H1 (cell line): ENCODE data around the gene ANKIB1. TPM values are rescaled to one million over a fixed set of nuclear protein-coding genes. Genes with fewer than 3 reads are reported as not detected.
A peak's percentile ranks its signal among the peaks of the same experiment; 100 is the strongest.

Experiments used
- CTCF ChIA-PET: fragments of 300-600 bp; sonication (Branson Sonifier 250); formaldehyde crosslinking; loops from one replicate; lab custom pipeline; 2021; ENCODE audit not compliant: partially characterized antibody; lab: Charles Lee
- POLR2A ChIA-PET: fragments of 300-600 bp; sonication (Branson Sonifier 250); formaldehyde crosslinking; loops from one replicate; lab custom pipeline; 2021; ENCODE audit warnings: inconsistent platforms; ENCODE audit not compliant: partially characterized antibody; lab: Charles Lee
- DNase-seq, 2 experiments: peaks; one replicate each; pipeline versions ENCODE4 v3.0.0 to v3.0.0-alpha.2; 2010 to 2022; ENCODE audit warnings: low spot score in 2 of 2, low read depth in 1 of 2, mixed read lengths in 1 of 2
- FAIRE-seq: peaks from 2 replicates; lab custom pipeline; 2011; peaks lifted over from hg19 to GRCh38; lab: Jason Lieb, UNC
- H2AFZ ChIP-seq: 2 replicates; pipeline ENCODE4 v1.8.1; 2012; ENCODE audit warnings: low read length, inconsistent platforms
- H2AK5ac ChIP-seq: 2 replicates; pipeline ENCODE4 v1.6.1; 2013; ENCODE audit warnings: low read depth, low read length
- H2BK120ac ChIP-seq: replicated peaks from 2 replicates; pipeline ENCODE3; 2013; ENCODE audit warnings: low read depth, low read length, inconsistent platforms
- H2BK12ac ChIP-seq: 2 replicates; pipeline ENCODE4 v1.6.1; 2013; ENCODE audit warnings: low read depth, low read length
- H2BK15ac ChIP-seq: 2 replicates; pipeline ENCODE4 v1.6.1; 2013; ENCODE audit warnings: low read length
- H2BK20ac ChIP-seq: 2 replicates; pipeline ENCODE4 v1.6.1; 2013; ENCODE audit warnings: low read length
- H2BK5ac ChIP-seq: 2 replicates; pipeline ENCODE4 v1.6.1; 2013; ENCODE audit warnings: low read depth, low read length
- H3K14ac ChIP-seq: 2 replicates; pipeline ENCODE4 v1.6.1; 2013; ENCODE audit warnings: inconsistent platforms; ENCODE audit not compliant: insufficient read length
- H3K18ac ChIP-seq: 2 replicates; pipeline ENCODE4 v1.6.1; 2013; ENCODE audit warnings: low read length; ENCODE audit errors: extremely low read depth
- H3K23ac ChIP-seq: 2 replicates; pipeline ENCODE4 v1.6.1; 2013; ENCODE audit warnings: inconsistent platforms; ENCODE audit not compliant: insufficient read length
- H3K23me2 ChIP-seq: 2 replicates; pipeline ENCODE4 v1.6.1; 2013; ENCODE audit warnings: low read depth, low read length
- H3K27ac ChIP-seq: 2 replicates; pipeline ENCODE4 v1.6.1; 2011; ENCODE audit warnings: low read depth, low read length, inconsistent platforms
- H3K27me3 ChIP-seq, 4 experiments: replicated peaks in 1 of 4; 1 replicate in 1 of 4; 2 replicates in 3 of 4; pipeline versions ENCODE4 v1.6.1 to v1.8.1; 2011 to 2013; ENCODE audit warnings: low read length in 3 of 4, mild to moderate bottlenecking in 3 of 4, inconsistent platforms in 2 of 4, mixed read lengths in 2 of 4, moderate library complexity in 1 of 4; ENCODE audit not compliant: control insufficient read depth in 3 of 4, insufficient read depth in 3 of 4; ENCODE audit errors: extremely low read depth in 1 of 4
- H3K36me3 ChIP-seq, 4 experiments: 2 replicates each; pipeline versions ENCODE4 v1.6.1 to v1.8.1; 2011 to 2013; ENCODE audit warnings: mild to moderate bottlenecking in 4 of 4, low read length in 3 of 4, moderate library complexity in 2 of 4, control low read depth in 1 of 4, inconsistent platforms in 1 of 4; ENCODE audit not compliant: insufficient read depth in 4 of 4, control insufficient read depth in 2 of 4
- H3K4ac ChIP-seq: replicated peaks from 2 replicates; pipeline ENCODE3; 2013; ENCODE audit warnings: low read length, low read depth, mixed read lengths, inconsistent platforms; ENCODE audit not compliant: insufficient read length
- H3K4me1 ChIP-seq, 4 experiments: replicated peaks in 1 of 4; 1 replicate in 1 of 4; 2 replicates in 3 of 4; pipeline versions ENCODE4 v1.6.1 to v1.8.1; 2011 to 2013; ENCODE audit warnings: low read length in 3 of 4, inconsistent platforms in 2 of 4, mixed read lengths in 1 of 4; ENCODE audit not compliant: insufficient read depth in 4 of 4, control insufficient read depth in 3 of 4
- H3K4me2 ChIP-seq, 2 experiments: 2 replicates each; pipeline versions ENCODE4 v1.6.1 to v1.8.1; 2011 to 2013; ENCODE audit warnings: low read depth in 2 of 2, low read length in 2 of 2, control low read depth in 1 of 2, inconsistent platforms in 1 of 2, mild to moderate bottlenecking in 1 of 2; ENCODE audit not compliant: insufficient read depth in 1 of 2
- H3K4me3 ChIP-seq, 4 experiments: fragments of 200-600, 300-600 bp in 1 of 4; sonication (generic), shearing (Covaris generic), sonication (Bioruptor Twin) in 1 of 4; 2 replicates each; pipeline versions ENCODE4 v1.5.1 to v1.8.1; 2011 to 2016; ENCODE audit warnings: low read length in 4 of 4, low read depth in 3 of 4, control low read depth in 2 of 4, inconsistent platforms in 2 of 4, mild to moderate bottlenecking in 2 of 4, mixed read lengths in 1 of 4, moderate library complexity in 1 of 4; ENCODE audit not compliant: insufficient read depth in 2 of 4; ENCODE audit errors: extremely low read depth in 1 of 4
- H3K56ac ChIP-seq: replicated peaks from 2 replicates; pipeline ENCODE3; 2013; ENCODE audit warnings: low read depth, mild to moderate bottlenecking, mixed read lengths, low read length, inconsistent platforms; ENCODE audit not compliant: insufficient read length
- H3K79me1 ChIP-seq: 2 replicates; pipeline ENCODE4 v1.6.1; 2013; ENCODE audit warnings: low read depth, low read length, control low read depth
- H3K79me2 ChIP-seq, 2 experiments: 2 replicates each; pipeline versions ENCODE4 v1.6.1 to v1.8.1; 2012 to 2013; ENCODE audit warnings: low read length in 2 of 2, mild to moderate bottlenecking in 2 of 2, inconsistent platforms in 1 of 2; ENCODE audit not compliant: insufficient read depth in 2 of 2, control insufficient read depth in 1 of 2
- H3K9ac ChIP-seq, 4 experiments: replicated peaks in 1 of 4; 1 replicate in 1 of 4; 2 replicates in 3 of 4; pipeline versions ENCODE4 v1.6.1 to v1.8.1; 2011 to 2013; ENCODE audit warnings: low read depth in 3 of 4, low read length in 3 of 4, control low read depth in 2 of 4, mild to moderate bottlenecking in 2 of 4, moderate library complexity in 2 of 4, inconsistent platforms in 1 of 4; ENCODE audit errors: extremely low read depth in 1 of 4
- H3K9me3 ChIP-seq, 2 experiments: 2 replicates each; pipeline versions ENCODE4 v1.6.1 to v1.8.1; 2012 to 2013; ENCODE audit warnings: mild to moderate bottlenecking in 2 of 2, moderate library complexity in 2 of 2, control low read depth in 1 of 2, inconsistent platforms in 1 of 2, low read depth in 1 of 2, low read length in 1 of 2, mixed read lengths in 1 of 2; ENCODE audit not compliant: insufficient read depth in 2 of 2
- H4K20me1 ChIP-seq, 2 experiments: replicated peaks in 1 of 2; 2 replicates each; pipeline versions ENCODE3 to v1.8.1; 2011 to 2013; ENCODE audit warnings: inconsistent platforms in 2 of 2, low read length in 2 of 2, mild to moderate bottlenecking in 1 of 2; ENCODE audit not compliant: insufficient read depth in 2 of 2, control insufficient read depth in 1 of 2
- H4K5ac ChIP-seq: 2 replicates; pipeline ENCODE4 v1.6.1; 2013; ENCODE audit warnings: low read length, low read depth, mixed read lengths, inconsistent platforms; ENCODE audit not compliant: insufficient read length
- H4K8ac ChIP-seq: 2 replicates; pipeline ENCODE4 v1.8.0; 2013; ENCODE audit warnings: mild to moderate bottlenecking, moderate library complexity, low read length, inconsistent platforms; ENCODE audit not compliant: insufficient read depth; ENCODE audit errors: extremely low read depth
- H4K91ac ChIP-seq: replicated peaks from 2 replicates; pipeline ENCODE3; 2013; ENCODE audit warnings: low read length, mixed read lengths, inconsistent platforms; ENCODE audit not compliant: insufficient read length
- CEBPB ChIP-seq: IDR thresholded peaks from 2 replicates; pipeline ENCODE4 v1.6.1; 2012; ENCODE audit warnings: low read depth, low read length
- CTCF ChIP-seq, 3 experiments: IDR thresholded peaks; 1 replicate in 2 of 3; 2 replicates in 1 of 3; pipeline versions ENCODE4 v1.5.1 to v1.6.1; 2011; ENCODE audit warnings: low read length in 3 of 3, mild to moderate bottlenecking in 3 of 3, inconsistent platforms in 2 of 3, low read depth in 1 of 3, moderate library complexity in 1 of 3; ENCODE audit not compliant: insufficient read depth in 1 of 3; ENCODE audit errors: control extremely low read depth in 1 of 3
- EZH2 ChIP-seq: fragments of 200-600 bp; sonication (generic); IDR thresholded peaks from 2 replicates; pipeline ENCODE4 v1.7.1; 2012; ENCODE audit warnings: low read depth, mild to moderate bottlenecking, moderate library complexity, low read length, inconsistent platforms; ENCODE audit not compliant: severe bottlenecking
- POLR2A ChIP-seq, 2 experiments: IDR thresholded peaks; 1 replicate in 1 of 2; 2 replicates in 1 of 2; pipeline ENCODE4 v1.6.1; 2011; ENCODE audit warnings: low read depth in 2 of 2, low read length in 2 of 2, mild to moderate bottlenecking in 2 of 2; ENCODE audit errors: control extremely low read depth in 1 of 2
- RAD21 ChIP-seq, 2 experiments: IDR thresholded peaks in 1 of 2; conservative IDR thresholded peaks in 1 of 2; 2 replicates each; pipeline ENCODE4 v1.6.1; 2011; ENCODE audit warnings: low read depth in 2 of 2, low read length in 2 of 2, improper control_type of control experiment in 1 of 2, inconsistent platforms in 1 of 2, mild to moderate bottlenecking in 1 of 2, moderate library complexity in 1 of 2
- SRF ChIP-seq: IDR thresholded peaks from 2 replicates; pipeline ENCODE4 v1.6.1; 2011; ENCODE audit warnings: mild to moderate bottlenecking, low read depth, low read length, moderate library complexity
- WGBS, 2 experiments: shearing (Covaris generic) in 1 of 2; methylation state at CpG; one replicate each; pipeline versions ENCODE4 v1.1.6 to v1.1.7; 2013 to 2015; ENCODE audit warnings: low lambda C conversion rate in 2 of 2, mixed read lengths in 2 of 2, inconsistent platforms in 1 of 2, low coverage in 1 of 2, missing lambda C conversion rate in 1 of 2; ENCODE audit not compliant: insufficient replicate concordance in 2 of 2, insufficient coverage in 1 of 2, insufficient read length in 1 of 2; ENCODE audit errors: extremely low coverage in 1 of 2, missing lambda C conversion rate in 1 of 2; 5-methylcytosine and 5-hydroxymethylcytosine counted together
- polyA plus RNA-seq, 7 experiments: library from polyadenylated mRNA; depleted of rRNA in 3 of 7; stranded (reverse) in 5 of 7; unstranded in 2 of 7; fragments of >200 nt in 5 of 7; fragments of 200-250 nt in 2 of 7; gene quantifications; 1 replicate in 5 of 7; 2 replicates in 1 of 7; 4 replicates in 1 of 7; pipeline versions ENCODE4 v1.2.1 to v1.2.3, GENCODE V29; 2011 to 2013; ENCODE audit warnings: missing spikeins in 2 of 7, mixed read lengths in 2 of 7
- total RNA-seq: library from RNA; stranded (reverse); fragmentation: NEBNext Ultra II Directional; extraction: Animal tissue kit (Norgen Biotek cat#: 25700); gene quantifications from 2 replicates; pipeline ENCODE4 v1.2.1, GENCODE V29; 2021

Gene ANKIB1
- total and polyA plus RNA-seq, 2 of the 8 experiments (the other 6 are each of a cell fraction or from before 2014, with no cell fraction given), result 19.2 to 43.0 TPM

GRCh38 chr7:92205987-92206386 is 39.8 kb upstream of the ANKIB1 start:
- TF ChIP-seq RAD21 (IDR thresholded peaks at IDR 0.05 in 1 of 2, conservative IDR thresholded peaks at IDR 0.05 in 1 of 2; ENCODE audit: low read depth in 2 of 2, low read length in 2 of 2) (peak in 1 of 2 experiments; percentile 23; a peak in 1 of 4 replicates), CEBPB (no peak), POLR2A (IDR thresholded peaks at IDR 0.05; ENCODE audit: control extremely low read depth in 1 of 2, low read depth in 2 of 2, low read length in 2 of 2) (no peak), CTCF (IDR thresholded peaks at IDR 0.05; ENCODE audit: control extremely low read depth in 1 of 3, insufficient read depth in 1 of 3, low read depth in 1 of 3, low read length in 3 of 3) (peak in 2 of 3 experiments; percentile 21 to 28; a peak in 2 of 4 replicates), EZH2 (no peak), SRF (no peak)
- TF ChIP-seq, all 59 proteins: peak for 2
- Histone ChIP-seq H3K14ac (no peak overlapping the region), H2AK5ac (no peak overlapping the region), H3K56ac (no peak overlapping the region), H3K23me2 (no peaks in the 10 kb centered on the region), H2BK120ac (no peak overlapping the region), H3K79me2 (no peaks in the 10 kb centered on the region), H4K8ac (no peak overlapping the region), H4K20me1 (no peaks in the 10 kb centered on the region), H3K4me1 (no peaks in the 10 kb centered on the region), H2BK12ac (no peak overlapping the region), H3K79me1 (no peaks in the 10 kb centered on the region), H2BK5ac (no peak overlapping the region), H2BK15ac (no peak overlapping the region), H3K4me3 (no peak overlapping the region), H3K27ac (no peak overlapping the region), H2AFZ (no peak overlapping the region), H4K5ac (no peak overlapping the region), H4K91ac (no peak overlapping the region), H3K27me3 (no peaks in the 10 kb centered on the region), H3K4ac (no peak overlapping the region), H3K36me3 (peaks cover 0 to 12% (median 5%) of the 10 kb centered on the region in 4 experiments; a peak in 5 of 8 replicates), H3K4me2 (no peak overlapping the region), H2BK20ac (no peak overlapping the region), H3K18ac (no peak overlapping the region), H3K9me3 (no peaks in the 10 kb centered on the region), H3K23ac (no peak overlapping the region), H3K9ac (no peak overlapping the region)
- ChIA-PET CTCF (interaction anchor here (0.8 to 1.6 kb wide), 5 partner anchors 10 to 199 kb away, joined by 3 to 6 read pairs (median 3); partner anchors contain the start of genes ANKIB1 and KRIT1), POLR2A (interaction anchor here (1.0 kb wide), 1 partner anchor 11 kb away, joined by 3 read pairs; no protein-coding TSS in a partner anchor)
- WGBS, 2 experiments, result 86% methylated on average over 3 of the region's 3 CpGs; no CpG with 5 or more reads in 1 of the 2 experiments
- no peak for DNase-seq
- no peak for FAIRE-seq
